Esophagus muscularis mucosa (tissue), 4 donors: ENCODE measurements around the gene ISCA1.

Experiments used
- EP300 ChIP-seq: sonication (generic); formaldehyde crosslinking; IDR thresholded peaks from one replicate; pipeline ENCODE4 v1.6.1; 2017; ENCODE audit warnings: antibody characterized with exemption
- POLR2A ChIP-seq: fragments of 450-650 bp; IDR thresholded peaks from one replicate; pipeline ENCODE4 v1.6.1; 2017; ENCODE audit warnings: antibody characterized with exemption, moderate library complexity, mild to moderate bottlenecking, low read depth
- POLR2AphosphoS5 ChIP-seq, 2 donors: sonication (generic); formaldehyde crosslinking; IDR thresholded peaks; one replicate each; pipeline ENCODE4 v1.6.1; 2017; ENCODE audit warnings: antibody characterized with exemption in 2 of 2
- TF ChIP-seq, protein P1 (sequence below), 3 experiments: fragments of 200-600 bp in 2 of 3; fragments of 450-650 bp in 1 of 3; sonication (generic) in 2 of 3; IDR thresholded peaks; one replicate each; pipeline ENCODE4 v1.5.1; 2017 to 2019; ENCODE audit warnings: antibody characterized with exemption in 3 of 3, mild to moderate bottlenecking in 2 of 3, moderate library complexity in 1 of 3

DNA sequence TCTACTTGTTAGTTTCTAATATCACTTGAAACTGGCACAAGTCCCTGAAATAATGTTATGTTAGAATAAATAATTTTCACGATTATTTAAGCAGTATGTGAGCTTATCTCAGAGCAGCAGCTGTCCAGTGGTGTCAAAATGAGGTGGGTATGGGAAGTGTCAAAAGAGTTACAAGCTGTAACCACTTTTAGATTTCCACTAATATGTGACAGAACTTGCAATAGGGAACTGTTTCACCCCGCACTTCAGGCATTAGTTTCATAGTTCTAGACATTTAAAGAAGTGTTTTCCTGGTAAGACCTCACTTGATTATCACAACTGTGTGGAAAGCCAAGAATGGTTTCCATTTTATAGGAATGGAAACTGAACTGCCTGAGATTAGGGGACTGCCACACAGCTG is 2.9 kb upstream of the ISCA1 start:
- TF ChIP-seq POLR2A (no peak), EP300 (no peak), POLR2AphosphoS5 (IDR thresholded peaks at IDR 0.05) (no peak)
- TF ChIP-seq, protein P1, sequence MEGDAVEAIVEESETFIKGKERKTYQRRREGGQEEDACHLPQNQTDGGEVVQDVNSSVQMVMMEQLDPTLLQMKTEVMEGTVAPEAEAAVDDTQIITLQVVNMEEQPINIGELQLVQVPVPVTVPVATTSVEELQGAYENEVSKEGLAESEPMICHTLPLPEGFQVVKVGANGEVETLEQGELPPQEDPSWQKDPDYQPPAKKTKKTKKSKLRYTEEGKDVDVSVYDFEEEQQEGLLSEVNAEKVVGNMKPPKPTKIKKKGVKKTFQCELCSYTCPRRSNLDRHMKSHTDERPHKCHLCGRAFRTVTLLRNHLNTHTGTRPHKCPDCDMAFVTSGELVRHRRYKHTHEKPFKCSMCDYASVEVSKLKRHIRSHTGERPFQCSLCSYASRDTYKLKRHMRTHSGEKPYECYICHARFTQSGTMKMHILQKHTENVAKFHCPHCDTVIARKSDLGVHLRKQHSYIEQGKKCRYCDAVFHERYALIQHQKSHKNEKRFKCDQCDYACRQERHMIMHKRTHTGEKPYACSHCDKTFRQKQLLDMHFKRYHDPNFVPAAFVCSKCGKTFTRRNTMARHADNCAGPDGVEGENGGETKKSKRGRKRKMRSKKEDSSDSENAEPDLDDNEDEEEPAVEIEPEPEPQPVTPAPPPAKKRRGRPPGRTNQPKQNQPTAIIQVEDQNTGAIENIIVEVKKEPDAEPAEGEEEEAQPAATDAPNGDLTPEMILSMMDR (IDR thresholded peaks at IDR 0.05) = no peak
